ENCODE measurements around the gene CAMK4. TPM values are rescaled to one million over a fixed set of nuclear protein-coding genes. Genes with fewer than 3 reads are reported as not detected.
"Not testable (repeated sequence)": the region's sequence is repeated elsewhere in the genome, so short reads cannot be mapped to it uniquely, and the experiment has no call there.

The CAMK4 gene
- total and polyA plus RNA-seq, 4 donors, result 0.08 to 0.90 (median 0.62) TPM; not detected in 1

DNA sequence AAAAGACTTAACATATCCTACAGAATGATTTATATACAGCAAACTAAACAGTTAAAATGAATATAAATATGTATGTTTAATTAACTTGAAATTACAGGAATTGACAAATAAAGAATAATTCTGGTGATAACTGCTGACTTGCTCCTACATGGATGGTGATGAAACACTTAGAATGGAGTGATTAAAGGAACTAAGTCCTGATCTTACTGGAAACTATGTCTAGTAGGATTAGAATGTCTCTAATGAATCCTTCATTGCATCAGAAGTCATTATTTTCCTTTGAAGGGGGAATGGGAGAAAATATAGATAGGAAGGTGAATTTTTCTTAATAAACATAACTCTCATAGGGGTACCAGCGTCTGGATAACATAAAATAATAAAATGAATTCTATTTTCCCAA lies 77.1 kb downstream of the CAMK4 start:
- Histone ChIP-seq H3K4me3 (ENCODE audit: low read length in 2 of 2) (no peak overlapping the region), H3K27me3 (ENCODE audit: control insufficient read depth in 1 of 2, insufficient read depth in 2 of 2, low read length in 1 of 2) (no peaks in the 10 kb centered on the region), H3K36me3 (ENCODE audit: control insufficient read depth in 1 of 2, insufficient read depth in 2 of 2, low read length in 1 of 2) (no peaks in the 10 kb centered on the region), H3K4me1 (ENCODE audit: control insufficient read depth in 1 of 2, insufficient read depth in 2 of 2, low read length in 2 of 2) (no peaks in the 10 kb centered on the region), H3K27ac (ENCODE audit: low read depth in 1 of 2, low read length in 2 of 2) (no peak overlapping the region), H3K9me3 (ENCODE audit: control insufficient read depth, low read length) (peaks cover 2% of the 10 kb centered on the region)
- intact Hi-C loops (cut with DNase I), result no loop called here
- no peak for DNase-seq
- ATAC-seq (ENCODE audit: low FRiP score), result no peak
- 74 to 76% methylated on average over 1 of the region's 1 CpG for WGBS, 2 donors

DNA sequence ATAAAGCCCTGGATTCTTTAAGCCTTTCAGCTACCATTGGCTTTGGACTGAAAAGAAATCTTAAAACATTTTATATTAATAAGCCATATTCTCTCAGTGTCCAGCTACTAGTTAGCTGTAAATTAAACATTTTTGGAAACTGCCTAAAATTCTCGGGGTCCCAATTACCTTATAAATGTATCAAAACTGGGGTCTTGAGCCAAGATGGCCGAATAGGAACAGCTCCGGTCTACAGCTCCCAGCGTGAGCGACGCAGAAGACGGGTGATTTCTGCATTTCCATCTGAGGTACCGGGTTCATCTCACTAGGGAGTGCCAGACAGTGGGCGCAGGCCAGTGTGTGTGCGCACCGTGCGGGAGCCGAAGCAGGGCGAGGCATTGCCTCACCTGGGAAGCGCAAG lies 77.9 kb downstream of the CAMK4 start:
- H3K27ac ChIP-seq (ENCODE audit: low read depth in 1 of 2, low read length in 2 of 2); H3K4me3 ChIP-seq (ENCODE audit: low read length in 2 of 2); H3K36me3 ChIP-seq (ENCODE audit: control insufficient read depth in 1 of 2, insufficient read depth in 2 of 2, low read length in 1 of 2); H3K9me3 ChIP-seq (ENCODE audit: control insufficient read depth, low read length); H3K27me3 ChIP-seq (ENCODE audit: control insufficient read depth in 1 of 2, insufficient read depth in 2 of 2, low read length in 1 of 2); DNase-seq; H3K4me1 ChIP-seq (ENCODE audit: control insufficient read depth in 1 of 2, insufficient read depth in 2 of 2, low read length in 2 of 2); intact Hi-C loops (cut with DNase I); ATAC-seq (ENCODE audit: low FRiP score): not testable (repeated sequence)
- WGBS, 2 donors, result 91 to 93% methylated on average over 14 to 15 of the region's 15 CpGs

DNA sequence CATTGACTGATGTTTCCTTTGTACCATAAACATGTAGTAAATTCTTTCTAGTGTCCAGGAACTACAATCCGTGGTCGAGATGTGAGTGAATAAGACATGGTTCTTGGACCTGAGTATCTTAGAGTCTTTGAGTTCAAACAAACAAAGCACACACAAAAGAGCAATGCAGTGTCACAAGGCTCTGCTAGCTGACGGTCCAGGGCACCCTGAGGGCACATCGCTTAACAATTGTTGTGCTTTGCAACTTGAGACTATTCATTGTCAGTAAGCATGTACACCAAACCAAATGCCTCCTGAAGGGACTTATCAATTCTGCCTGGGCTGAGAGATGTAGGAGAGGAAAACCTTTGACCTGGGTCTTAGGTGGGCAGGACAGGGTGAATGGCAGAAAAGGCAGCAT lies 84.8 kb downstream of the CAMK4 start:
- 63 to 64% methylated on average over 4 of the region's 4 CpGs for WGBS, 2 donors
- Histone ChIP-seq H3K4me1 (ENCODE audit: control insufficient read depth in 1 of 2, insufficient read depth in 2 of 2, low read length in 2 of 2) (no peaks in the 10 kb centered on the region), H3K27ac (ENCODE audit: low read depth in 1 of 2, low read length in 2 of 2) (no peak overlapping the region), H3K9me3 (ENCODE audit: control insufficient read depth, low read length) (no peaks in the 10 kb centered on the region), H3K27me3 (ENCODE audit: control insufficient read depth in 1 of 2, insufficient read depth in 2 of 2, low read length in 1 of 2) (no peaks in the 10 kb centered on the region), H3K4me3 (ENCODE audit: low read length in 2 of 2) (no peak overlapping the region), H3K36me3 (ENCODE audit: control insufficient read depth in 1 of 2, insufficient read depth in 2 of 2, low read length in 1 of 2) (no peaks in the 10 kb centered on the region)
- no peak for ATAC-seq (ENCODE audit: low FRiP score)
- no peak for DNase-seq
- intact Hi-C loops (cut with DNase I), result no loop called here

DNA sequence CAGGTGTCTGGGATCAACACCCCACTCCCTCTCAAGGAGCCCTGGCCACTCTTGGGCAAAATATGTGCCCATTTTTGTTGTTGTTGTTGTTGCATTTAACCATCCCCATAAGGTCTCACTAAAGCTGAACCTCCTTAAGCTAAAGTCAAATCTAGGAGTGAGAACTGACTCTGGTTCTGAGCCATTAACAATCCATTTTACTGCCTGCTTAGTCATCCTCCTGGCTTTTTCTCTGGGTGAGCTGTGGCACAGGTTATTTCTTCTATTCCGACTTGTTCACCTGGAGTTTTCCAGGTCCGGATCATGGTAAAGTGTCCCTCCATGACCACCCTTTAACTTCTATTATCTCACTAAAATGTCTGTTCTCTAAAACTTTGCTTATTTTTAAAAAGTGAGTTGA lies 85.2 kb downstream of the CAMK4 start:
- no peak for DNase-seq
- no peaks in the 10 kb centered on the region for H3K27me3 ChIP-seq (ENCODE audit: control insufficient read depth in 1 of 2, insufficient read depth in 2 of 2, low read length in 1 of 2)
- no peak for ATAC-seq (ENCODE audit: low FRiP score)
- intact Hi-C loops (cut with DNase I), result no loop called here
- WGBS, 2 donors, result 88 to 90% methylated on average over 2 of the region's 2 CpGs
- H3K36me3 ChIP-seq (ENCODE audit: control insufficient read depth in 1 of 2, insufficient read depth in 2 of 2, low read length in 1 of 2), result no peaks in the 10 kb centered on the region
- no peak overlapping the region for H3K27ac ChIP-seq (ENCODE audit: low read depth in 1 of 2, low read length in 2 of 2)
- H3K9me3 ChIP-seq (ENCODE audit: control insufficient read depth, low read length), result no peaks in the 10 kb centered on the region
- H3K4me1 ChIP-seq (ENCODE audit: control insufficient read depth in 1 of 2, insufficient read depth in 2 of 2, low read length in 2 of 2), result no peaks in the 10 kb centered on the region
- no peak overlapping the region for H3K4me3 ChIP-seq (ENCODE audit: low read length in 2 of 2)

DNA sequence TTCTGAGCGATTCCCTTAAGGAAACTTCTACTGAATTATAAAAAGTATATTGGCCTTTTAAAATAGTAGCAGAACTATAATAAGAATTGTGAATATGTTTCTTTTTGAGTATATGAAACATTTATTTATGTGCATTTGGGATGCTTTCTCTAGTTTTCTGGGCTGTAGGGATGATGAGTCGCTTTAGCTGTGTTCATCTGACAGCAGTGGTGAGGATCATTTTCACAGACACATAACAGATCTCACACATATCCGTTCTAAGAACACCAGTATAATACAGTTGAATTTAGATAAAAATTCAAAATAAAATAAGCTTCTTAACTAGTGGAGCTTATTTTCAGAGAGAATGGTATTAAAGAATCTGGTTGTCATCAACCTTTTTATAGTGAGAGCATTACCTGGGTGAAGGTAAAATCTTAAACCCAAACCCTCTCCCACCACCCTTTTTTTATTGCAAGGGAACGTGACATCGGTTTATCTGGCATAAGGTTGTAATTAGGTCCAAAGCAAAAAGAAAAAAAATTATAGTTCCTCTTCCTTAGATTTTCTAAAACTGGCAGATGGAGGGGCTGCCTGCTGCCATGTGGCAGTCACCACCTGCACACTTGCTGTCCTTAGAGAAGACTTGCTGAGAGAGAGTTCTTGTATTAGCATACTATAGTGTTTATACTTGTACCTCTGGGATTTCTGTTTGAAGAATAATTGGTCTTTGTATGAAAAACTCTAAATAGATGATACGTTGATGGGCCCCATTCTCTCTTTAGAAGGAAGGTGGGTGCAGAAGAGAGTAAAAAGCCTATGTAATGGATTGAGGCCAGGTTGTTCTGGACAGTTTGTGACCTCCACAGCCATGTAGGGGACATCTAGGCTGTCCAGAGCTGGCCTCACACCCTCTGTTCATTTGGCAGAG lies 86.8 kb downstream of the CAMK4 start:
- ATAC-seq (ENCODE audit: low FRiP score), result no peak
- DNase-seq, result no peak
- no peak overlapping the region for H3K4me3 ChIP-seq (ENCODE audit: low read length in 2 of 2)
- intact Hi-C loops (cut with DNase I), result no loop called here
- no peaks in the 10 kb centered on the region for H3K27me3 ChIP-seq (ENCODE audit: control insufficient read depth in 1 of 2, insufficient read depth in 2 of 2, low read length in 1 of 2)
- H3K4me1 ChIP-seq (ENCODE audit: control insufficient read depth in 1 of 2, insufficient read depth in 2 of 2, low read length in 2 of 2), result no peaks in the 10 kb centered on the region
- H3K27ac ChIP-seq (ENCODE audit: low read depth in 1 of 2, low read length in 2 of 2), result no peak overlapping the region
- 84 to 85% methylated on average over 6 of the region's 6 CpGs for WGBS, 2 donors
- H3K36me3 ChIP-seq (ENCODE audit: control insufficient read depth in 1 of 2, insufficient read depth in 2 of 2, low read length in 1 of 2), result no peaks in the 10 kb centered on the region
- no peaks in the 10 kb centered on the region for H3K9me3 ChIP-seq (ENCODE audit: control insufficient read depth, low read length)

DNA sequence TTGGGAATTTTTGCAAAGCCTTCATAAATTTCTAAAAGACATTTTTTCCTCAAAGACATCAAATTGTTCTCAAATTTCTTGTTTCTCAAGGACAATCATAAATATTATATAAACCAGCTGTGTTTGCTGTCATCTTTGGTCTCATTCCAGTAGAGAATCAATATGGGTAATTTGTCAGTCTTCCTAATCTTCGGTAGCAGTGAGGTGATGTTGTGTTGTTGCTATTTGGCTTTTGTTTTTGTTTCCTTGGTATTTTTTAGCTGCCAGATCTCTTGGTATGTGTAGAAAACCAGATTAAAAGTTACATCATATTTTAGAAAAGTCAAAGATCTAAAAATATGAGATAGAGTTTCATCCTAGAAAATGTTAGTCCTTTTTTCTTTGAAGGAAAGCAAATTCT lies 87.5 kb downstream of the CAMK4 start:
- intact Hi-C loops (cut with DNase I), result no loop called here
- no peaks in the 10 kb centered on the region for H3K36me3 ChIP-seq (ENCODE audit: control insufficient read depth in 1 of 2, insufficient read depth in 2 of 2, low read length in 1 of 2)
- no peaks in the 10 kb centered on the region for H3K9me3 ChIP-seq (ENCODE audit: control insufficient read depth, low read length)
- no peak overlapping the region for H3K4me3 ChIP-seq (ENCODE audit: low read length in 2 of 2)
- H3K27ac ChIP-seq (ENCODE audit: low read depth in 1 of 2, low read length in 2 of 2), result no peak overlapping the region
- ATAC-seq (ENCODE audit: low FRiP score) (no peak), DNase-seq (no peak)
- WGBS, 2 donors, result 50 to 61% methylated on average over 1 of the region's 1 CpG
- H3K4me1 ChIP-seq (ENCODE audit: control insufficient read depth in 1 of 2, insufficient read depth in 2 of 2, low read length in 2 of 2), result no peaks in the 10 kb centered on the region
- no peaks in the 10 kb centered on the region for H3K27me3 ChIP-seq (ENCODE audit: control insufficient read depth in 1 of 2, insufficient read depth in 2 of 2, low read length in 1 of 2)

DNA sequence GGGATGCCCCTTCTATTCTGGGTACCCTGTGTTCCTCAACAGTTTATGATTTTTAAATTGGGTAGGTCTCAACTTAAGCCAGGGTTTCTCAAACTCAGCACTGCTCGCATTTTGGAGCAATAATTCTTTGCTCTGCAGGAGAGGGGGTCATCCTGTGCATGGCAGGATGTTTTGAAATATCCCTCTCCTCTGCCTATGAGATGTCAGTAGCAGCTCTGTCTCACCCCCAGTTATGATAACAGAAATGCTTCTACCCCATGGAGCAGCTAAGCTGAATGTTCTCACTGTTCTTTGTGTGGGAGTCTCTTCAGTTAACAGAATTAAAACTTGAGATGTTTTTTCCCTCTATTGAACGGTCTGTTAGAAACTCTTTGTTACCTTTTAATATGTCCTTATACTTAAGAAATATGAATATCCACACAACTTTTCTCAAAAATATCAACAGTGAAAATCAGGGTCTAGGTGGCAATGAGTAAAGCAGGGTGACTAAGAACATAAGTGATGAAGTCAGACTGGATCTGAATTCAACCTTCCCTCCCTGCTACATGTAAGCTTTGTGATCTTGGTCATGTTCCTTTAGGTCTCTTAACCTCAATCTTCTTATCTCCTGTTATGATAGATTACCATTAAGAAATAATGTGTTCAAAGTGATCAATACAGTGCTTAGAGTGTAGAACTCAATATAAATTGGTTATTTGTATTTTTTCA lies 89.0 kb downstream of the CAMK4 start:
- Histone ChIP-seq H3K27me3 (ENCODE audit: control insufficient read depth in 1 of 2, insufficient read depth in 2 of 2, low read length in 1 of 2) (no peaks in the 10 kb centered on the region), H3K36me3 (ENCODE audit: control insufficient read depth in 1 of 2, insufficient read depth in 2 of 2, low read length in 1 of 2) (no peaks in the 10 kb centered on the region), H3K4me1 (ENCODE audit: control insufficient read depth in 1 of 2, insufficient read depth in 2 of 2, low read length in 2 of 2) (no peaks in the 10 kb centered on the region), H3K27ac (ENCODE audit: low read depth in 1 of 2, low read length in 2 of 2) (no peak overlapping the region), H3K9me3 (ENCODE audit: control insufficient read depth, low read length) (no peaks in the 10 kb centered on the region), H3K4me3 (ENCODE audit: low read length in 2 of 2) (no peak overlapping the region)
- ATAC-seq (ENCODE audit: low FRiP score), result no peak
- intact Hi-C loops (cut with DNase I), result no loop called here
- no peak for DNase-seq
- WGBS, 2 donors, result 55 to 65% methylated on average over 2 of the region's 2 CpGs

DNA sequence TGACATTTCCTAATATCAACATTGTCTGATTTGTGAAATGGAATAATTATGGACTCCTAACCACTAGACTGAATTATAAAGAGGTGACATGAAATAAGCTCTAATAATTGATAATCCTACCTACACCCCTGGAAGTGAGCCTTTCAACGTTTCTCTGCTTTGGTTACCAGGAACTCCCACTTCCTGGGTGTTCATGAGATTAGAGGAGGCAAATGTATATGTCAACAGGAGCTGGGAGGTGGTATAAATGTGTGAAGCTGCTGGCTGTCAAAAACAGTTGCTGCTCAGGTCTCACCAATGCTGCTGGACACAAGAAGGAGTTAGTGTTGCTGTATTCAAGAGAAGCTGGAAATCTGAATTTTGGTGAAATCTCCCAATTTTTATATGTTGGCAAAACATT lies 96.8 kb downstream of the CAMK4 start:
- no peaks in the 10 kb centered on the region for H3K36me3 ChIP-seq (ENCODE audit: control insufficient read depth in 1 of 2, insufficient read depth in 2 of 2, low read length in 1 of 2)
- no peaks in the 10 kb centered on the region for H3K27me3 ChIP-seq (ENCODE audit: control insufficient read depth in 1 of 2, insufficient read depth in 2 of 2, low read length in 1 of 2)
- H3K9me3 ChIP-seq (ENCODE audit: control insufficient read depth, low read length), result no peaks in the 10 kb centered on the region
- WGBS, 2 donors, result 9 to 25% methylated on average over 1 of the region's 1 CpG
- no peak overlapping the region for H3K27ac ChIP-seq (ENCODE audit: low read depth in 1 of 2, low read length in 2 of 2)
- no peaks in the 10 kb centered on the region for H3K4me1 ChIP-seq (ENCODE audit: control insufficient read depth in 1 of 2, insufficient read depth in 2 of 2, low read length in 2 of 2)
- no peak overlapping the region for H3K4me3 ChIP-seq (ENCODE audit: low read length in 2 of 2)
- intact Hi-C loops (cut with DNase I), result no loop called here
- ATAC-seq (ENCODE audit: low FRiP score) (no peak), DNase-seq (no peak)

DNA sequence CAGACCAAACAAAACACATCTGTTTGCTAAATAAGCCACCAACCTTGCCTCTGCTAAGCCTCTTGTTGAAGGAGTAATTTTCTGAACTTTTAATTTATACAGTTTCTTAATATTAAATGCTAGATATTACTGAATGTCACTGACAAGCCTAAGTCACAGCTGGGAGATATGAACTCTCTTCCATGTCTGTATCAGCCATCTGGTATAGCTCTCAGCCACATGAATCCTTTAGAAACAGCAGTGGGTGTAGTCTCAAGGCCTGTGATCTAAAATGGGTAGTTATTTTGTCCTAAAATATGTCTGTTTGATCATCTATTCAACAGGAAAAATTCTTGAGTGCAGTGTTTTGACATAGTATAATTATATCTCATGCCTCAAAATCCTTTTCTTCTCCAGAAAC lies 97.2 kb downstream of the CAMK4 start:
- no peaks in the 10 kb centered on the region for H3K27me3 ChIP-seq (ENCODE audit: control insufficient read depth in 1 of 2, insufficient read depth in 2 of 2, low read length in 1 of 2)
- H3K4me3 ChIP-seq (ENCODE audit: low read length in 2 of 2), result no peak overlapping the region
- no peaks in the 10 kb centered on the region for H3K36me3 ChIP-seq (ENCODE audit: control insufficient read depth in 1 of 2, insufficient read depth in 2 of 2, low read length in 1 of 2)
- no peaks in the 10 kb centered on the region for H3K4me1 ChIP-seq (ENCODE audit: control insufficient read depth in 1 of 2, insufficient read depth in 2 of 2, low read length in 2 of 2)
- no peaks in the 10 kb centered on the region for H3K9me3 ChIP-seq (ENCODE audit: control insufficient read depth, low read length)
- intact Hi-C loops (cut with DNase I), result no loop called here
- H3K27ac ChIP-seq (ENCODE audit: low read depth in 1 of 2, low read length in 2 of 2), result no peak overlapping the region
- ATAC-seq (ENCODE audit: low FRiP score) (no peak), DNase-seq (no peak)

All from aorta (tissue), 5 donors.